Left ventricle myocardium inferior (tissue), 1 donor: ENCODE measurements around the gene CACNA1C. TPM values are rescaled to one million over a fixed set of nuclear protein-coding genes. Genes with fewer than 3 reads are reported as not detected.

ENCODE experiments used
- DNase-seq: peaks from one replicate; pipeline ENCODE4 v3.0.0-alpha.2; 2020
- H3K27ac ChIP-seq: fragments of 200-600 bp; replicated peaks from 2 replicates; pipeline ENCODE4 v1.8.0; 2021
- H3K27me3 ChIP-seq: fragments of 200-600 bp; 2 replicates; pipeline ENCODE4 v1.8.0; 2021; ENCODE audit warnings: low read depth
- H3K36me3 ChIP-seq: fragments of 200-600 bp; 2 replicates; pipeline ENCODE4 v1.8.0; 2021
- H3K4me1 ChIP-seq: fragments of 200-600 bp; 2 replicates; pipeline ENCODE4 v1.8.0; 2021
- H3K4me3 ChIP-seq: fragments of 200-600 bp; 2 replicates; pipeline ENCODE4 v1.8.0; 2021; ENCODE audit warnings: mild to moderate bottlenecking, moderate library complexity
- H3K9me3 ChIP-seq: fragments of 200-600 bp; replicated peaks from 2 replicates; pipeline ENCODE4 v1.8.0; 2021
- intact Hi-C: fragments of 100-400 bp; cut with micrococcal nuclease; formaldehyde crosslinking; loops from one replicate; pipeline ENCODE4 v1.11.0; 2022
- total RNA-seq: library from RNA; stranded (reverse); fragmentation: NEBNext Ultra II Directional; extraction: Animal tissue kit (Norgen Biotek cat#: 25700); gene quantifications from one replicate; pipeline ENCODE4 v1.2.1, GENCODE V29; 2021
- TF ChIP-seq, protein P1 (sequence below): fragments of 200-600 bp; IDR thresholded peaks from 2 replicates; pipeline ENCODE4 v1.8.0; 2021; ENCODE audit warnings: antibody characterized with exemption, mild to moderate bottlenecking, borderline replicate concordance
- donor health status: DM: no; HTN: yes; CAD: no; lungs with severe emphysema.

The CACNA1C gene
- total RNA-seq, 1 donor from 2014 or later, result 137 TPM

DNA sequence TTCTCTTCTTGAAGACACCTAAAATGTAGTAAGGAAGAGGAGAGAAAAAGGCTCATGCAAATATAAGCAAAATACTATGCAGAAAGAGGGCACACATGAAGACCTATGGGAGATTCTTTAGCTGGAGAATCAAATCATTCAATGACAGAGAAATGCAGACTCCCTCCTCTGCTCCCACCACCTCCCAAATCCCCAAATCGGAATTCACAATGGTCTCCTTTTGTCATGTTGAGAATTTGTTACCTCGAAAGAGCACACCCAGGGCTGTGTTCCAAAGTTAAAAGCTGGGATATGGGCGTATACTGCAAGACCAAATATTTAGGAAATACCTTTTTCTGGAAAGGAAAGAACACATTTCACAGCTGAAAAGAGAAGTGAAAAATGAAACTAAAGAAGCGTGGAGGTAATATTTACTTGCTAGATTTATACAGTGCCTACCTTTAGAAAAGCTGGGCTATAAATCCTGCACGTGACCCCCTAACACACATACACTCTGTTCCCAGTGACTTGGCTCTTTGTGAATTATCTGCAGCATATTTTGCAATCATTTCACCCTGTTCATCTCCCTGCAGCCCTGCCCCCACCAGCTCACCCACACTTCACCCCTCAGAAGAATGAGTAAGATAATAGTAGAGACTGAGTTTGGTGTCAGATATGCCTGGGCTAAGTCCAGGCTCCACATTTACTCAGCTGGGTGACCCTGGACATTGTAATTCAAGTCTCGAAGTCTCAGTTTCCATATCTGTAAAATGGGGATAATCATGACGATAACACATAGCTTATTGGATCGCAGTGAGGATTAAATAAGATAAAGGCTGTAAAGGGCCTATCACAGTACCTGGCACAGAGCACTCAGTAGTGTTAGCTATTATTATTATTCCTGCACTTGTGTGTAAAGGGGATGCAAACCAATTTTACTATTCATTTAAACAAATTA is 2.9 kb upstream of the CACNA1C start:
- no peak overlapping the region for H3K27ac ChIP-seq
- H3K27me3 ChIP-seq, result peaks cover 11% of the 10 kb centered on the region
- intact Hi-C loops, result loop anchor here (10.0 kb wide), 2 partner anchors 235 to 535 kb away; no protein-coding TSS in a partner anchor
- H3K4me3 ChIP-seq, result no peak overlapping the region
- TF ChIP-seq, protein P1, sequence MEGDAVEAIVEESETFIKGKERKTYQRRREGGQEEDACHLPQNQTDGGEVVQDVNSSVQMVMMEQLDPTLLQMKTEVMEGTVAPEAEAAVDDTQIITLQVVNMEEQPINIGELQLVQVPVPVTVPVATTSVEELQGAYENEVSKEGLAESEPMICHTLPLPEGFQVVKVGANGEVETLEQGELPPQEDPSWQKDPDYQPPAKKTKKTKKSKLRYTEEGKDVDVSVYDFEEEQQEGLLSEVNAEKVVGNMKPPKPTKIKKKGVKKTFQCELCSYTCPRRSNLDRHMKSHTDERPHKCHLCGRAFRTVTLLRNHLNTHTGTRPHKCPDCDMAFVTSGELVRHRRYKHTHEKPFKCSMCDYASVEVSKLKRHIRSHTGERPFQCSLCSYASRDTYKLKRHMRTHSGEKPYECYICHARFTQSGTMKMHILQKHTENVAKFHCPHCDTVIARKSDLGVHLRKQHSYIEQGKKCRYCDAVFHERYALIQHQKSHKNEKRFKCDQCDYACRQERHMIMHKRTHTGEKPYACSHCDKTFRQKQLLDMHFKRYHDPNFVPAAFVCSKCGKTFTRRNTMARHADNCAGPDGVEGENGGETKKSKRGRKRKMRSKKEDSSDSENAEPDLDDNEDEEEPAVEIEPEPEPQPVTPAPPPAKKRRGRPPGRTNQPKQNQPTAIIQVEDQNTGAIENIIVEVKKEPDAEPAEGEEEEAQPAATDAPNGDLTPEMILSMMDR, result no peak
- H3K36me3 ChIP-seq, result peaks cover 12% of the 10 kb centered on the region
- no peak for DNase-seq
- H3K9me3 ChIP-seq, result no peaks in the 10 kb centered on the region
- peaks cover 54% of the 10 kb centered on the region for H3K4me1 ChIP-seq

DNA sequence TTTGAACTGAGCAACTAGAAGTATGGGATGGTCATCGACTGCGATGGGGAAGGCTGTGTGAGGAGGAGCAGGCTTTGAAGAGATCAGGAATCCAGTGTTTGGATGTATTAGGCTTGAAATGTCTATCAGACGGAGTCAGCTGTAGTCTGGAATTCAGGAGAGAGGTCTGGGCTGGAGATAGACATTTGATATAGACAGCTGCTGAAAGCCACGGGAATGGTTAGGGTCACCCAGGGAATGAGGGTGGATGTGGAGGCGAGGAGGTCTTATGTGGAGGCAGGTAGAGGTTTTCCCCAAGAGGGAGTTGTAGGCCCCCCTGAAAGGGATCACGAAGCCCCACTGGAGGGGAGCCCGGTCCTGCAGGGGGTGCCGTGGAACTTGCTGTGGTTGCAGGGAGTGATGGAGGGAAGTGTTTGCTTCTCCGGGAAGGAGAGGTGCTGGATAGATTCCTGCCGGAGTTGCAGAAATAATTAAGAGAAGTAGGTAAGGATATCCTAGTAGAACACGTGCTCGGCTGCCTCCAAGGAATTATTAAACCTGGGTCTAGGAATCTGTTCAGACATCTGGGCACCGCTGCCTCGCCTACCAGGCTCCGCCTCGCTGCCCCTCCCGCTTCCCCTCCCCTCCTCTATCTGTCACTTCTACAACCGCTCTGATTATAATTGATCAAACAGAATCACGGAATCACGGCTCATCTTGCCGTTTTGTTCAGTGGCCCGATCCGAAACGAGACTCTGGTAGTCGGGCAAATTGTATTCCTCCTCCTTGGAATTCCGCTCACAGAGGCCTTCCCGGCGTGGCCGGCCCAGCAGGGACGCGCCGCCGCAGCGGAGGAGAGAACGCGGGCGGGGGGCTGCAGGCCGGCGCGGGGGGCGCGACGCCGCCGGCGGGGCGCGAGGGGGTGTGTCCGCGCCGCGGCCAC is 826 bp upstream of the CACNA1C start:
- no peaks in the 10 kb centered on the region for H3K36me3 ChIP-seq
- H3K27me3 ChIP-seq, result peaks cover 11% of the 10 kb centered on the region
- peak overlapping the region; percentile 91 for H3K27ac ChIP-seq
- intact Hi-C loops, result loop anchor here (10.0 kb wide), 2 partner anchors 233 to 533 kb away; no protein-coding TSS in a partner anchor
- H3K4me3 ChIP-seq, result peak overlapping the region; percentile 79
- TF ChIP-seq, protein P1, result no peak
- H3K9me3 ChIP-seq, result no peaks in the 10 kb centered on the region
- H3K4me1 ChIP-seq, result peaks cover 66% of the 10 kb centered on the region
- no peak for DNase-seq

DNA sequence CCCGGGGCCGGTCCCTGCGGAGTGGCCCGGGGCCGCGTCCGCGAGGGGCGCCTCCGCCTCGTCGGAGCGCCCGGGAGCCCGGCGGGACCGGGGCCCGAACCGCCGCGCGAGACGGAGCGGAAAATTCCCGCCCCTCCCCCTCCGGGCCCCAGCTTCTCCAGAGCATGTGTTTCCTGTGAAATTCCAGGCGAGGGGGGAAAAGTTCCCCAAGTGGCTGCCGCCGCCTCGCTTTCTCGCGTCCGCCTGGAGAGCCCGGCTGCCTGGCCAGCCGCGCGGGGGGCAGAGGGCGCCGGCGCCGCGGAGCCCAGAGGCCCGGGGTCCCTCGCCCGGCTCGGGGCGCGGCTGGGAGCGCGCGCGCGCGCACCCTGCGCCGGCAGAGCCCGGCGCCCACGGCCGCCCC is 904 bp downstream of the CACNA1C start:
- no peaks in the 10 kb centered on the region for H3K9me3 ChIP-seq
- intact Hi-C loops, result loop anchor here (10.0 kb wide), 2 partner anchors 231 to 531 kb away; no protein-coding TSS in a partner anchor
- peak overlapping the region; percentile 91 for H3K27ac ChIP-seq
- H3K27me3 ChIP-seq, result peaks cover 4% of the 10 kb centered on the region
- no peaks in the 10 kb centered on the region for H3K36me3 ChIP-seq
- peak; percentile 38 for DNase-seq
- H3K4me3 ChIP-seq, result peak overlapping the region; percentile 79
- TF ChIP-seq, protein P1, result no peak
- H3K4me1 ChIP-seq, result peaks cover 73% of the 10 kb centered on the region

DNA sequence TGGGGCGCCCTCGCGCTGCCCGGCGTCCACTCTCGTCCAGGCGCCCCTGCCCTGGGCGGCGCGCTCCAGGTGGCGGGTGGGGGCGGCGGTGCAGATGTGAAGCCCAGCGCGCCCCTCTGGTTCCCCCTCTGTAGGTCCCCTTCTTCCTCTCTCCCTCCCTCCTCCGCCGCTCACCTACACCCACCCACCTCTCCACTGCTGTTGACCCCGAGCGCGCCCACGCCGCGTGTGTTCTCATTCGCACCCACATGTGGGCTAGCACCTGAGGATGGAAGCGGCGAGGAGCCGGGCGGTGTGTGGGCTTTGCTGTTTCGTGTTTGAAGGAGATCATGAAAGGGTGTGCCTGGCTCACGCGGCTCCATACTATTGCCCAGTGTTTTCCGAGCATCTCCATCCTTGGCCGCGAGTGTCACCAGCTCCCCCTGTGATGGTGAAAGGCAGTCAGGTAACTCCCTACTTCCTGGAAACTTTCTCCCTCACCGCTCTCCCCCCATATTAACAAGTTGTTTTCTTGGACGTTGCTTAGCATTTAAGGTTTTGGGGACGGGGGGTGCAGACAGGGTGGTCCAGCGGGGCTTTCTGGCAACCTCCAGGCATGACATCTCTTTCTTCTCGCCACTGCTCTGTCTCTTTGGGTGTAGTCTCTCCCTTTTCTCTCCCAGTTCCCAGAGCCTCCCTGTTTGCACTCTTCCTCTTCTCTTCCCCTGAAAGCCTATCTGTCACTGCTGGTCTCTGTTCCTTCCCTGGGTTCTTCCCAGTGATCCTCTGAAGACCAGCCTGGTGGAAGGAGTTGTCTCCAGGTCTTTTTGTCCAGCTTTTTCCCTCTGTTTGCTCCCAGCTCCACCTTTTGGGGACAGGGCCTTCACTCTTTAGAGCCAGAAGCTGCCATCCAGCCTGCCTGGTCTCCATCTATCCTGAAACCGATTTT is 1.6 kb downstream of the CACNA1C start:
- DNase-seq, result no peak
- H3K27me3 ChIP-seq, result peaks cover 4% of the 10 kb centered on the region
- TF ChIP-seq, protein P1, result no peak
- peaks cover 80% of the 10 kb centered on the region for H3K4me1 ChIP-seq
- peaks cover 5% of the 10 kb centered on the region for H3K36me3 ChIP-seq
- H3K9me3 ChIP-seq, result no peaks in the 10 kb centered on the region
- H3K4me3 ChIP-seq, result peak overlapping the region; percentile 79
- intact Hi-C loops, result loop anchor here (10.0 kb wide), 2 partner anchors 230 to 530 kb away; no protein-coding TSS in a partner anchor
- H3K27ac ChIP-seq, result peak overlapping the region; percentile 91
